ENCODE data around the gene TM4SF18.

- TF ChIP-seq CTCF (IDR thresholded peaks at IDR 0.05; ENCODE audit: insufficient read depth, low read depth, low read length), result no peak
- TF ChIP-seq EZH2 (IDR thresholded peaks at IDR 0.05; ENCODE audit: insufficient read depth, low read length), result no peak
Observed at GRCh38 chr3:149313542-149313941, 19.9 kb downstream of the TM4SF18 start.
